OCI-M2 (cell line): ENCODE measurements around the gene LYRM4.

Experiments used
- DNase-seq: peaks from one replicate; lab custom pipeline; 2025; ENCODE audit not compliant: unreplicated experiment; lab: John Stamatoyannopoulos, UW

LYRM4 gene

DNA sequence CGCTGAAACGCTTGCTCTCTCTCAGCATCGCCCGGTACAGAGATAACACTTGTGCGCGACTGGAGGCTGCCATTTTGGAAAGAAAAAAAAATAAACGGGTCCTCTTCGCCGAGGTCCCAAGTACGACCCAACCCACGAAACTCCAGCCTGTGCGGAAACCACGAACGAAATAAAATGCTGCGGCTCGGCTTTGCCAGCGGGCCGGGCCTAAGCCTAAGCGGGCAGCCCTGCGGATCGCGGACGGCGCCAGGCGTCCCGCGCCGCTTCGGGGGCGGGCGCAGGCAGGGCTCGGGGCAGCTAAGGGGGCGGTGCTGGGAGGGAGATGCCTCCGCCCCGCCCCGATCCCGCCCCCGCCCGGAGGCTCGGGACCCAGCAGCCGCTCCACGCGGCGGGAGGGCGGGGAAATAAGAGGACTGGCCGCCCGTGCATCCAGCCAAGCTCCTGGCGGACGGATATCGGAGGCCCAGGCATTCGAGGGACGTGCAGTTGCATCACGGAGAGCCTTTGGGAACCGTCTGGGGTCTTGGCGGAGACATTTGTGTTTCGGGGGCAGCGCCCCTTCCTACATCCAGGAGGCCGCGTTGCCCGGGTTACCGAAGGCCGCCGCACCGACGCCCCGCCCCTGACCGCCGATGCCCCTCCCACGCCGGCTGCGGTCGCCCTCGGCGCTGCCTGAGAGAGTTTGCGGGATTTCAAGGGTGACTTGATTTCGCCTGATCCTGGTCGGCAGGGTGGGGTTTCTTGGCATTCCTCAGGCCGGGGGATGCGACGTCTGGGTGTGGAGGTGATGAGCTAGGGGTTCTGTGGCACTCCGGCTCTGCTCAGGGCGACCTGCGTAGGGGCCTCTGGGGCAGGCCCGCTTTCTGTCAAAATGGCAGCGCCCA lies at the start of gene LYRM4, which contains the start of gene FARS2:
Gene LYRM4, minus strand, starts transcription at position 290 of the 884 bp plus-strand sequence. Its CDS starts 217 bp downstream, at position 73.
Gene FARS2, plus strand, starts transcription at position 853 of the 884 bp plus-strand sequence.
- no peak for DNase-seq

DNA sequence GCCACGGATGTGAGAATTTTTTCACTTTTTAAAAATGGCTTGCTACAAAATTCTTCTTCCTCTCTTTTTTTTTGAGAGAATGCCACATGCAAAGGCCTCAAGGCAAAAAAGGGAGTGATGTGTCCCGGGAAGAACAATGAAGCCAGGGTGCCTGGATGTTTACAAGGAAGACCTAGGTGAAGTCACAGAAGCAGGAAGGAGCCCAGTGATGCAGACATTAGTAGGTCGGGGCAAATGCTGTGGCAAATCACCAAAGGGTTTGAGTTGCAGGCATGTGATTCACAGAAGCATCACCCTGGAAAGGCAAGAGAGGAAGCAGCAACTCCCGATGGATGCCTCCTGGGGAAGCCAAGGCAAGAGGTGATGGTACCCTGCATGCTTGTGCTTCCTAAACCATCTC lies 47.3 kb upstream of the LYRM4 start:
- DNase-seq: no peak

DNA sequence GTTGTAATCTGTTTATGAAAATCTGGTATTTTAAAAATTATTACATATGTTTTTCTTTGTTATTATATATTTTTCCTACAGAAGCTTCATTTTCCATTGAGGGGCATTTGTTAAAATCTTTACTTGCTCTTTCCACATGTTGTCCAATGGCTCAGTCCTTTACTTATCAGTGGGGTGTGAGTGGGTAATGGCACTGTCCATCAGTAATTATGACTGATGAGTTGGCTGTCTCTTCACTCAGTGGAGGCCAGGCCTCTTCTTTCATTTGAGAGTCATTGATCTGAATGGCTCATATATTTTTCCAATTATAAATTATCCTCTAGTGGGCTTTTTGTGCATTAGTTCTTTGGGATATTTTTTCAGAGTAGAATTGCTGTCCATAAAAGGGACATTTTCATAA lies 46.3 kb upstream of the LYRM4 start:
- DNase-seq: no peak

DNA sequence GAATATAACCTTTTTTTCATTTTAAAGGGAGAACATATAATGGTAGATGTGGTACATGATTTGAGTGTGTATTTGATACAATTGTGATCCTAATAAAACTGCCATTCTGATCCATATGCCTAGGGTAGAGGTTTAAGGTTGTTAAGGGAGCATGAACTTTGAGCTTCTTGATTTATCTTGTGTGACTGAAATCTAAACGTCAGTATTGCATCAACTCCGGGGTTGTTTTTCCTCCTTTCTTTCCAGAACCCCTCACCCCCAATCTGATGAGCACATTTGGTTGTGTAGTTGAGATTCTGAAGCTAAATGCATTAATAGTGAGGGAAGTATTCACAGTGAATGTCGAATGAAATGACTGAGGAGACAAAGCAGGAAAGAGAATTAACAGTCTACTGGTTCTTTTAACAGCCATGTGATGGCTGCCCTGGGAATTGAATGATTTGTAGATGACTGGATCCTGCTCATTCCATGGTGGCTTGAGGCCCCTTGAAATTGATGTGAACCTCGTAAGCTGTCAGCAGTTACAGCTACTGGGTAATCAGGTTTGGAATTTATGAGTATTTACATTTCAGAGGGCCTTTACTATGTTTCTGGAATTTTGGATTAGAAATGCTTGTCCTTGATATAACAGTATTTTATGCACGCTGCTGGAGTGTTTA lies 45.3 kb upstream of the LYRM4 start:
- DNase-seq: no peak

DNA sequence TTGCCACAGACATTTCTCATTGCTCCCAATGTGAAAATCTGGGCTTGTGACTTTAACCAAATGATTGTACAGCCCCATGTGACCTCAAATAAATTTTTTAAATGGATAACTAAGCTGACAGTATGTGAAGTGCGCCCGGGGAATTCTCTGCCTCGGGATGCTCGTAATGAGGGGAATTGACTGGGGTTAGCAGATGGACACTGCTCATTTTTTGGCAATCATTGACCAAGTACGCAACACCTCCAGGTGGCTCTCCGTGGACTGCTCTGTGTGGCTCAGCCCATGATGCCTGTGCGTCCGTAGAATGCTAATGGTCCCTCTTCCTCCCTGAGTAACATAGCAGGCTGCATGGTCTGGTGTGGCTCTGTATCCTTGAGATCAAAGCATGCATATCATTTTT lies 42.9 kb upstream of the LYRM4 start:
- DNase-seq: no peak

DNA sequence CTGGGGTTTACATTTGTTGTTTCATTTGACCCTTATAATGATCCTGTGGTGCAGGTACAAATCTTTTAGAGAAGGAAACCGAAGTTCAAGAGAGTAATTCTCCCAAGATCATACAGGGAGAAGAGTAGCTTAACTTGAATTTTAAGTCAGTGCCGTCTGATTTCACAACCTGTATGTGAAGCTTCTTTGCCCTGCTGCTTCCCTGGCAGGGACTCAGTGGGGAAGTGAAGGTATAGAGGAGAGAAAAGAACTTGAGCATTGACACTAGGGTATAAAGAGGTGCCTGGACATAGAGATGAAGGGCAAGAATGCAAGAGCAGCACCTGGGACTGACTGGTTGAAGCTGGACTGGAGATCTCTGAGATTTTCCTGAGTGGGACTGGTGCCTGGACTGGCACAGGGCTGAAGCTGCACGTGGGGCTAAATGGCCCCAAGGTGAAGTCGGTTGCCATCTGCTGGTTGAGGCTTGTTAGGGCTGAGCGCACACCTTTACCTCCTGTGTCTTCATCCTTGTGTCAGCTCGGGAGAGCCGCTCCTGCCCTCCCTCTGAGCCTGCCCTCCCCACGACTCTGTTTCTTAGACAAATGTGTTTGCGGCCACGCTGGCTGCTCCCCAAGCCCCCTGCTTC lies 42.4 kb upstream of the LYRM4 start:
- no peak for DNase-seq

DNA sequence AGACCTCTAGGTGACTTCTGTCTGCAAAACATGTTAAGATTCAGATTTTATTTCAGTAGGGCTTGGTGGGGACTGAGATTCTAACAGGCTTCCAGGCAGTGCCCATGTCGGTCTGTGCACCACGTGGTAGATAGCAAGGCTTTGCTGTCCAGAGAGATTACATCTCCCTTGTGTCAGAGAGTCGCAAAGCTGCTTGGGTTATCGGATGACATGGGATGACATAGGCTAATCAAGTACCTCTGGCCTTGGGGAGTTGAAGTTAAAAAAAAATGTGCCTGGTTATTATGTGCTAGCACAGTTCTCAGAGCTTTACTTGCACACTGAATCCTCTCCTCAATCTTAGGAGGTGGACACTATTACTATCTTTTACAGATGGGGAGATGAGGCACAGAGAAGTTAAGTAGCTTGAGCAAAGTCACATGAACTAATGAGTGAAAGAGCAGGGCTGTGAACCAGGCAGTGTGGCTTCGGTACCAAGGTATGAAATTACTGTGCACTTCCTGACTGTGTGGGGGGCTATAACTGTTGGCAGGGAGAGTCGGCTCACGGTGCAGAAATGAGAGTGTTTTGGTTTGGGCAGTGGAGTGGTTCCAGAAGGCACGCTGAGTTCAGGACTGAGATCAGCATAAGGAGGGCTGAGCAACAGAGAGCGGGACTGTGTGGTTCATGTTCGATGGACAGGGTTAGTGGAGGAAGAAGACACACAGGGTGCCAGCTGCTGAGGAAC lies 41.6 kb upstream of the LYRM4 start:
- DNase-seq: no peak

DNA sequence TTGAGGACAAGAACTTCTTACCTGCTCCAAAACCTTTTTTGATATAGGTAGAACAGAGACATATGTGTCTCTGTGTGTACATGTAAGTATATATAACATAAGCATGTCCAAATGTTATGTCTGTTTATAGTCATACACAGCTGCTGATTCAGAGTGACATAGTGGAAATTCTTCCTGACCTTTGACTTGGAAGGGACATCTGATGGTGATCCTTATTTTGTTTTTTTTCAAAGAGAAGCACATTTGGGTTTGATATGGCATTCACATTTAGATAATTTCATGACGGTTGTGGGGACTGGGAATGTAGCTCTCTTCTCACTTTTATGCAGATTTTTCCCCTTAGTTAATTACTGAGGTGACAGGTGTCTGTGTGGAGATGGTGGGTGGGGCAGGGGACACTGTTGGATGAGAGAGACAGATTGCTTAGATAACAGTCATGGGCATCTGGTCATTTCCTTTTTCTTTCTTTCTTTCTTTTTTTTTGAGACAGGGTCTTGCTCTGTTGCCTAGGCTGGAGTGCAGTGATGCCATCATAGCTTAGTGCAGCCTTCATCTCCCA lies 39.5 kb upstream of the LYRM4 start:
- no peak for DNase-seq

DNA sequence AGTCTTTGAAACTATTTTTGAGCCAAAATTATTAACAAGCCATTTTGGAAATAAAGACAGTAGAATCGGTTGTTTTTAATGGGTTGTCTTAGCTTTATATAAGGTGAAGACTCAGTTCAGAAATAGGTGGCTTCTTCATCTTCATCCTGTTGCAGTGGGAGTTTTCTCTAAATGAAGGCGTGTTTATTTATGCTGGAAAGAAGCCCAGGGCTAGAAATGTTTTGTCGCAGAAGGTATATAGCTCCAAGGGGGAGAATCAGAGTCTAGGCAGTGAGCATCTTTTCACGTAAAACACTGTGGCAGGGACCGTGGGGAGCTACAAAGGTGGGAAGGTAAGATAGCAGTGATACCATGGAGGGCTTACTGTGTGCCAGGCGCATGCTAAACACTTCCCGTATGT lies 34.9 kb upstream of the LYRM4 start:
- no peak for DNase-seq

DNA sequence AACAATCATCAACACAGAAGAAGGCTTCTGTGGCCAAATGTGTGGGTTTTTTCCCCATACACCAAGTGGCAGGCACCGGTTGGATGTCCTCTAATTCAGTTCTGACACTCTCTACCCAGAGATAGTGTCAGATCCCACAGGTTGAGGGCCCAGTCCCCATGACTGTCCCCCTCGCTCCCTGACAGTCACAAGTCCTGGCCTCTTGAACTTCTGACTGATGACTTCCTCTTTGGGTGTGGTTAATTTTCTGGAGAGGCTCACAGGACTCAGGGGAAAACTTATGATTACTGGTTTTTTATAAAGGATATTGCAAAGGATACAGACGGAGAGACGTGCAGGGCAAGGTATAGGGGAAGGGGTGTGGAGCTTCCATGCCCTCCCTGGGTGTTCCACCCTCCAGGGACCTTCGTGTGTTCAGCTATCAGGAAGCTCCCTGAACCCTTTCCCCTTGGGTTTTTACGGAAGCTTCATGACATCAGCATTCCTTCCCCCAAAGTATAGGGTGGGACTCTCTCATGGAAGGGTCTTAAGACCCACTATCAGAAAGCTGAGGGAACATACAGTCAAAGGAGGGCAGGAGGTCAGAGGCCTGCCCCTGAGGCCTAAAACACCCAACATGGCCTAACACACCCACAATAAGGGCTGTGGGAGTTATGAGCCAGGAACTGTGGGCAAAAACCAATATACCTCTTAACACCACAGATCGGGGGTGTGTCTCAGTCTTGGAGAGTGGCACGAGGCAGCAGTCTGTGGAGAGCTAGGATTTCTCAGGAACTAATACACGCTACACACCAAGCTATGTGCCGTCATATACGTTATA lies 33.9 kb upstream of the LYRM4 start:
- DNase-seq: no peak

DNA sequence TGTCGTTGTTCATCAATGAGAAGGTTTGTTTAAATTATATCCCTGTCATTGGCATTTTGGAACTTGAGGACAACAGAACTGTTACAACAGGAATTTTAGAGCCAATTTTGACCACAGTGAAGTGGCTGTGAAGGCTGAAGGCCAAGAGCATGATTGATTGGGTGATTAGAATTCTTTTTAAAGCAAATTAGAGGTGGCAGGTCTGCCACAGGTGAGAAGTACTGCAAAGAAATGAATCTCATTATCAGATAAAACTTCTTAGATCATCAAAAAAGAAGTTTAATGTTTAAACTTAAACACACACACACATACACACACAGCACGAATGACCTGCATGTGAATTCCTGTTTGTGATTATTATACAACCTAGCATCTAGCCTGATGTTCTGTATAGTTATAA lies 32.9 kb upstream of the LYRM4 start:
- DNase-seq: no peak

DNA sequence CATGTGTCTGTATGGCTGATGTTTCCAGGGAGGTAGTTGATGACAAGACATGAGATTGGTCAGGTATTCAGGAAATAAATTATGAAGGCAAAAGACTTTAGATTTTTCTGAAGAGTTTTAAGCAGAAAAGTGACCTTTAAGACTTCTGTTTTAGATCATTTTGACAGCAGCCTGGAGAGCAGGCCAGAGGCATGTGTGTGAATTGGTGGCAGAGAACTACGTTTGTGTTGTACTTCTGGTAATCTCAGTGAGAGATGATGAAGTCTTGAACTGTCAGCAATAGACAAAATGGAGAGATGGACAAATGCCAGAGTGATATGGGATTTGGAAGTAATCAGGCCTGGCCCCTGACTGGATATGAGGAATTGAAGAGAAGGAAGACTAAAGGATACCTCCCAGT lies 31.4 kb upstream of the LYRM4 start:
- no peak for DNase-seq

DNA sequence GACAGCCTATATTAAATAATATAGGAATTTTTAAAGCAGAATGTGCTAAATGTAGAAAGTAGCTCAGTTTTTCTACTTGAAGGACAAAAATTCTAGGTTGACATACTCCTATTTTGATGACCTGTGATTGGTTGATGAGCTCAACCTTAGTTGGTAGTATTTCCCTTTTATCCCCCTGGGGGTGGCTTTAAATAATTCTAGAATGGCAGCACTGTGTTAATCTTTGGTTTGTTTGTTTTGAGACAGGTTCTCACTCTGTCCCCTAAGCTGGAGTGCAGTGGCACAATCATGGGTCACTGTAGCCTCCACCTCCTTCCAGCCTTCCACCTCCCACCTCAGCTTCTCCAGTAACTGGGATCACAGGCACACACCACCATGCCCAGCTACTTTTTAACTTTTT lies 29.8 kb upstream of the LYRM4 start:
- DNase-seq: no peak

DNA sequence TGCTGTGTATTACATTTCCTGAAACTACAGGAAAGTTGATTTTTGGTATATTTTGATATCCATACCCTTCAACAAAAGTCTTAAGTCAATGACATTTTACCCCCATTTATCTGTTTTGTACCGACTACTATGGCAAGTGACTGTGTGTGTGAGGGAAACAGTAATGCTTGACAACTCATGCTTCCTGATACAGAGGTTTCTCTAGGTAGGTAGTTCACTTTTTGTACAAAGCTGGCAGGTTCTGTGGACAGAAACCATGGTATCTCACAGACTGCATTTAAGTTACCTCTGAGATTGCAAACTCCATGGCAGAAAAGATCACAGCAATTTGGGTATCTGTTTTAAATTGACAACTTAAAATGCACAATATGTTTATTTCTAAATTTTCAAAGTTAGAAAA lies 29.3 kb upstream of the LYRM4 start:
- DNase-seq: no peak

DNA sequence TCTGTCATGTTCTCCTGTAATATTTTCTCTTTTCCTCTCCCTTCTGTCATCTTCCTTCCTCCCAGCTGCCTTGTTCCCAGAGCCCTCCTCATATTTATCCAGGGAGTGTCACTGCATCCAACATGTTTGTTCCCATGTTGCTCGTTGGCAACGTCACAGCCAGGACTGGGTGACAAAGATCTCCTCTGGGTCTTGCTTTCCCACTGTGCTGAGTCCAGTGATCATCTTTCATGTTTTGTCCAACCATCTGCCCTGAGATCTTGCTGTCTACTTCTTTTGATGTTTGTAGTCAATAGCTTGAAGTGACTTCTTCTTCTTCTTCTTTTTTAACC lies 27.2 kb upstream of the LYRM4 start:
- no peak for DNase-seq

DNA sequence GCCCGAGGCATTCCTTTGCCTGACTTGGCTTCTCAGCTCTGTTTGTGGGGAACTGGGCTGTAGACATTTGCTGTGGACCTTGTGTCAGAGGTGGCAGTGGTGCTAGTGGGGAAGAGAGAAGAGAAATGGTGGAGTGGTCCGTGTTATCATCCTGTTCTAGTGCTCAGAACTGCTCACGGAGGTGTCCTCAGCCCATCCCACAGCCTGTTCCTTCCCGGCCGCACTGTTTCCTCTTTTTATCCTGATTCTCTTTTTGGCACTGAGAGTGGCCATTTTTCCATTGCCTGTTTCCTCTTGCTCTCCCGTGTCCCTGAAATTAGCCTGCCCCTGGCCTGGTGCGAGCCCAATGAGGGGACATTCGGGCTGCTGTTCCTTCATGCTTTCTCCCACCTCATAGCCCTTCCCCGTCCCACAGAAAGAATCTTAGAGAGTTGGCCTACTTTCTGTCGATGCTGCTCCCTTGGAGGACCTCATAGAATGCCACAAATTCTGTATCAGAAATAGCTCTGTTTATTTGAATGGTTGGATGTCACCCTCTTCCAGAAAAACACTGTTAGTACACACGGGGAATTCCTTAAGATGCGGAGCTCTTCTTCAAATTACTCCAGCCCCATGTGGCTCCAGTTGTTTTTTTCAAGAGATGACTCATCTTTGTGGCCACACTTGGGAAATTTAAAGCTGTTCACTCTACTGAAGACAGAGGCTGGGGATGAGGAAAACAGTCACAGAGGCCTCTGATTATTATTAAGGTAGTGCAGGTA lies 26.6 kb upstream of the LYRM4 start:
- DNase-seq: no peak

DNA sequence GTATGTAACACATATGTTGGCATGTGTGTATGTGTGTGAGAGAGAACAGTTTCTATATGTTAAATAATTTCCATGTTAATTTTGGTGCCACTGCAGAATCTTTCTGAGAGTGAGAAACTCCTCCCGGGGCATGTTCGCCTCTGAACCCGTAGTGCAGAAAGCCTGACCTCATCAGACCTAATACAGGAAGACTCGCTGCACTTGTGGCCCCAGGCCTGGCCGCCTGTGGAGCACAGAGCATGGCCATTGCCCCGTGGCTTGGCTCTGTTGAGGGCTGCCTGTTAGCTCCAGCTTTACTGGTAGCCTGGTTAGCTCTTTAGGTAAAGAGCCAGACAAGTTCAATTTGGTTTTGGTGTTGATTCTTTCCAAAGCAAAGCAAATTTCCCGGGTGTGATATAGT lies 26.0 kb upstream of the LYRM4 start:
- DNase-seq: no peak

DNA sequence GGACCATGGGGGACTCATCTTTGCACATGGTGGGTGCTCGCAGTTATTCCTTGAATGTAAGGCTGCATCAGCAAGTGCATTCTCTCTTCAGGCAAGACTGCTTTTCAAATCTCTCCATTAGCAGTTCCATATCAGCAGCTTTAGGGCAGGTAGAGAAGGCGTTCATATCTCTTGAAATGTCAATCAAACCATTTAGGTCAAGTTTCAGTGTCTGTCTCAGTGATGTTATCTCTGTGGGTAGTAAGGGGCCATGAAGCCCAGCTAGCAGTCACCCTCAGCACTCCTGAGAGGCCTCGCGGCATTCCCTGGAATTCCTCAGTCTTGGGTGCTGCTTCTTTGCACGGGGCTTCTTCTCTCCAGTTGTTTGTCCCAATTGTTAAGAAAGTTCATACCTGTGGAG lies 24.8 kb upstream of the LYRM4 start:
- DNase-seq: no peak

DNA sequence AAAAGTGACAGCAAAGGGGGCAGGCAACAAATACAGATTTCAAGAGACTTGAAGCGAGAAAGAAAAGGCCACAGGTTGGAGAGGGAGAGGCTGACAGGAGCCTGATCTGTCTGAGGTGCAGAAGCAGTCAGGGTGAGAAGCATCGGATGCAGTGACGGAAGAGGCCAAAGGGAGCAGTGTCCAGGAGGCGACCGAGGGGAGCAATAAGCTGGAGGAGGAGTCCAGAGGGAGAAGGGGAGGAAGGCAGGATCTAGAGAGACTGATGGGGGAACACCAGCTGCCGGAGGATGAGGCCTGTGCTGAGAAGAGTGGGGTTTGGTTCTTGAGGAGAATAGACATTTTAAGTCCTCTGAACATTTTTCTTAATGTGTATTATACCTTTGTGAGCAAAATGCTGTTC lies 24.3 kb upstream of the LYRM4 start:
- no peak for DNase-seq

DNA sequence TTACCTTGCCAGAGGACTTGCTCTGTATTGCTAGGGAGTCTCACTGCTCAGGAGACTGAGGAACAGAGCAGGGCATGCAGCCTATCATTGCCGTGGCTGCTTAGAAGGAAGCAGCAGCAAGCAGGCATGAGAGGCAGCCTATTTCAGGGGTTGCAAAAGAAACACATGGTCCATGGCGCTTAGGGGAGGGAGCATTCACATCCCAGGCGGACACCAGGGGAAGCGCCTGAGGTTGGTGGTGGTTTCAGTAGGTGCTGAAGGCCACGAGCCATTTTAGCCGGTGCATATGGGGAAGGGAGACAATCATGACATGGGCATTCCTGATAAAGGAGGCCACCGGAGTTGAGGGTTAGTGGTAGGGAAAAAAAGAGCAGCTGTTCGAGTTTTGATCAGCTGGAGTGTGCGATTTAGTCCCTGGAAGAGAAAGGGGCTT lies 21.5 kb upstream of the LYRM4 start:
- peak; percentile 55 for DNase-seq
